Stimulated activated CD8-positive, alpha-beta memory T cell treated with anti-CD3 and anti-CD28 coated beads, Interleukin-7, amount 100 ng/mL, for 4 hours (primary cell): ENCODE data around the gene ATP10B.
"Not testable (repeated sequence)": the region's sequence is repeated elsewhere in the genome, so short reads cannot be mapped to it uniquely, and the experiment has no call there.

Experiments used
- DNase-seq, 2 donors: peaks; one replicate each; pipeline ENCODE4 v3.0.0-alpha.2; 2020; ENCODE audit warnings: low read depth in 2 of 2

Gene ATP10B

DNA sequence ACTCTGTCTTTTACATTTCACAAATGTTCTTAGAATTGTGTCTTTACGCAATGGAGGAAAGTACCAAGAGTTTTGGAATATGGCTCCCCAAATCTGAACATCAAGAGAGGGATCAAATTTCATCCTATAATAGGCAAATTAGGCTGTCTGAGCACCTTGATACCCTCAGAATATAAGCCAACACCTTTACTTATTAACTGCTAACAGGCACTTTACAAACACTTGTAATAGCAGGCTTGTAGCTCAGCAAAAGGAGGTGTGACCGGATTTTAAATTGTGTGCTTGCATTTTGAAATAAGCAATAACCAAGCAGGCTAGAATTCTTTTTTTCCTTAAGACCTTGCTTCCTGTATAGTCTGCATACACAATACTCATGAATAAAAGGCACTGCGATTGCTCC, 92.0 kb downstream of the ATP10B start:
- no peak for DNase-seq

GRCh38 chr5:160757194-160757593, 94.8 kb downstream of the ATP10B start:
- DNase-seq, result no peak

- DNase-seq, result no peak
Observed at GRCh38 chr5:160750938-160751657, 100.9 kb downstream of the ATP10B start.

DNA sequence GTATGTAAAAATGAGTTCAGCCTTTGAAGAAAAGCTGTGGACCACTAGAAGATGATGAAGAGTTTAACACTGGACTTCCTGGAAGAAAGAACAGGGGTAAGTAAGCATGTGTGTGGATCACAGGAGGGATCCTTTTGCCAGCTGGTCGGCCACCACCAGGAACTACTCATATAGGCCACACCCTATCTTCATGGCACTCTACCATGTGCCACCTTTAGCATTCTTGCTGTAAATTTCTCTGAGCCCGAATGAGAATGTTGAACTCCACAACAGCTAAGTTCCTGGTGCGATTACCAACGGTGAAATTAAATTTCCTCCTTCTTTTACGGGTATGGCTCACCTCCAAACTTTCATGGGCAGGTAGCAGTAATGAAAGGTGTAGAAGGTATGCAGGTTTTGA, 102.3 kb downstream of the ATP10B start:
- DNase-seq, result no peak

- DNase-seq, result no peak
Observed at GRCh38 chr5:160749026-160749425, 103.0 kb downstream of the ATP10B start.

DNA sequence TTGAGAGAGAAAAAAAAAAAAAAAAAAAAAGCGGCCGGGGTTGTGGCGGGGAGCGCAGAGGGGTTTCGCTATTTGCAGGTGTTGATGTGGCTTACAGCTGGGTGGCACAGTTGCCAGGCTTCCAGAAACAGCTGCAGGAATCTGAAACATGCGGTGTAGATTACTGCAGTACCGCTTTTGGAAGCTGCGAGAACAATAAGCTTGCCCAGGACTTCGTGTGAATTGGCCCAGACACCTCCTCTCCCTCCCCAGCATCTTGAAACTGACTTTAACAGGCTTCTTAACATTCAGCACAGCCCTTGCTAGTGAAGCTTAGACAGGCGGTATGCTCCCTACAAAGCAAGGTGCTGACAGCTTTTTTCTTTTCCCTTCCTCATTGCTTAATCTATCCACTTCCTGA, 104.0 kb downstream of the ATP10B start:
- no peak for DNase-seq

DNA sequence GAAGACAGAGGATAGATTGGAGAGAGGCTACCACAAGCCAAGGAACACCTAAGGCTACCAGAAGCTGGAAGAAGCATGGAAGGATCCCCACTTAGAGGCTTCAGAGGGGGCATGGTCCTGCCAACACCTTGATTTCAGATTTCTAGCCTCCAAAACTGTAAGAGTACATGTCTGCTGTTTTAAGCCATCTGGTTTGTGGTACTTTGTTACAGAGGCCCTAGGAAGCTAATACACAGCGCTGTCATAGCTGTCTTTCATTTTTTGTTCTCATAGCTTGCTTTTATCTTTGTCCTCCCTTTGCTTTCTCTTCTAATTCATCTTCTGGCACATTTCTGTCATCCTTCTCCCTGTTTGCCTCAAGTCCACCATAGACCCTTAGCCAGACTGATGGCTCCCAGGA, 104.5 kb downstream of the ATP10B start:
- no peak for DNase-seq

GRCh38 chr5:160744268-160745101, 107.5 kb downstream of the ATP10B start:
- no peak for DNase-seq

DNA sequence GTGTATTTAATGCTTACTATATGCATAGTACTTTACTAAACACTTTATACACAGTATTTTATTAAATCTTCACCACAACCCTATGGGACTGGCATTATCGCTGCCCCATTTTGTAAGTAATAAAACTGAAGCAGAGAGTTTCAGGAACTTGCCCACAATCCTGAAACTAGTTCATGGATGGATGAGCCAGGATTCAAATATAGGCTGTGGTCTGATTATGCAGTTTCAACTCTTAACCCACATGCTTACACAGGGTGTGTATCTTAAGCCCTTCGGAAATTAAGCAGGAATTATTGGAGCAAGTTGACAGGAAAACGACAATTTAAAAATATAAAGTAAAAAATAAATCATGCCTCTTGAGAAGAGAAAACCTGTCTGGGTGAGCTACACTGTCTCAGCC, 109.0 kb downstream of the ATP10B start:
- DNase-seq, result no peak

- no peak for DNase-seq
Observed at GRCh38 chr5:160742446-160742845, 109.6 kb downstream of the ATP10B start.

DNA sequence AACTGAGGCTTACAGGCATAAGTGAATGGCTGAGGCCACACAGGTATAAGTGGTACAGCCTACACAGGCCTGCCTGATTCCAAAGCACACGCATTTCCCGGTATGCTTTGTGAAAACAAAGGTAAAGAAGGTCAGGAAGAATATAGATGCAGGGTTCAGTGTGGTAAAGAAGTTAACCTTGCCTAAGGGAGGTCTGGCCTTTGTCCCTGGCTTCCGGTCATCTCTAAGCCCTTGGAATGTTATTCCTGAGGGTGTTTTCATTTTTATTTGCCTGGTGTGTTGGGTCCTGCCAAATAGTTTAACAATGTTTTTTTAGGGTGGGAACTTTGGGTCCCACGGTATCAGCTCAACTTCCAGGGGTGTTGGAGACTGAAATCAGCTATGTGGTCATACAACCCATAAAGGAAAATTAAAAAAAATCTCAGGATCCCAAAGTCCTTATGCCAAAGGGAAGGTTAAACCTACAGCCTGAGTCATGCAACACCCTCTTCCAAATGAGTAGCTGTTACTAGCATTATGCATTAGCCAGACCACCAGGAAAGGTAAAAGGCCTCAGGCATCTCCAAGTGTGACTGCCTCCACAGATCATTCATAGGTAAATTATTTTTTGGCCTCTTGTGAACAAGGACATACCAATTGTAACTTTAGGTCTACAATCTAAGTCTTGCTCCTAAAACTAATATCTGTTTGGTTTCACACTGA, 124.6 kb downstream of the ATP10B start:
- DNase-seq, result no peak

GRCh38 chr5:160726721-160727120, 125.3 kb downstream of the ATP10B start:
- no peak for DNase-seq

DNA sequence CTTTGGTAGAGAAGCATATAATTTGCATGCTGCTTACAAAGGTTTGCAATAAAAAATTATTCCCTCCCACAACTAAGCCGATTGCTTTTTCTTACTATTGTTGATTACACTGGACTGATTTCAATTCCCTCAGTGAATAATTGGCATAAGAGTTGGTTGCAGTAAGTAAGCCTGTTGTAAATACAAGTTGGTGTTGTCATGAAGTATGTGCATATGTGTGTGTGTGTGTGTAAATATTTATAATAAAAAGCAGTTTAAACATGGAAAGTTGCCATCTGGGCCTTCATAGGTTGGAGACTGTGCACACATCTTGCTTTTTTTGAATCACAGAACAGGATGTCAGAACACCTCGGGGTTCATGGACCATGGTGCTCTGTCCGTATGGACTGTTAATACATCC, 131.2 kb downstream of the ATP10B start:
- DNase-seq, result no peak

DNA sequence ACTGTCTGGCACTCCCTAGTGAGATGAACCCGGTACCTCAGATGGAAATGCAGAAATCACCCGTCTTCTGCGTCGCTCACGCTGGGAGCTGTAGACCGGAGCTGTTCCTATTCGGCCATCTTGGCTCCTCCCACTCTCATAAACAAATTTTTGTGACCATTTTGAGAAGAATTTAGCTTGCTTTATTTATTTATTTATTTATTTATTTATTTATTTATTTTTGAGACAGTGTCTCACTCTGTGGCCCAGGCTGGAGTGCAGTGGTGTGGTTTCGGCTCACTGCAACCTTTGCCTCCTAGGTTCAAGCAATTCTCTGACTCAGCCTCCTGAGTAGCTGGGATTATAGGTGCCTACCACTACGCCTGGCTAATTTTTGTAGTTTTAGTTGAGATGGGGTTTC, 136.5 kb downstream of the ATP10B start:
- DNase-seq, result not testable (repeated sequence)

GRCh38 chr5:160703547-160704189, 148.3 kb downstream of the ATP10B start:
- DNase-seq, result no peak

- DNase-seq, result no peak
Observed at GRCh38 chr5:160702934-160703333, 149.1 kb downstream of the ATP10B start.

- DNase-seq, result no peak
Observed at GRCh38 chr5:160702311-160702803, 149.7 kb downstream of the ATP10B start.

GRCh38 chr5:160701403-160701802, 150.6 kb downstream of the ATP10B start:
- DNase-seq, result no peak

- DNase-seq, result no peak
Observed at GRCh38 chr5:160699301-160699700, 152.7 kb downstream of the ATP10B start.

DNA sequence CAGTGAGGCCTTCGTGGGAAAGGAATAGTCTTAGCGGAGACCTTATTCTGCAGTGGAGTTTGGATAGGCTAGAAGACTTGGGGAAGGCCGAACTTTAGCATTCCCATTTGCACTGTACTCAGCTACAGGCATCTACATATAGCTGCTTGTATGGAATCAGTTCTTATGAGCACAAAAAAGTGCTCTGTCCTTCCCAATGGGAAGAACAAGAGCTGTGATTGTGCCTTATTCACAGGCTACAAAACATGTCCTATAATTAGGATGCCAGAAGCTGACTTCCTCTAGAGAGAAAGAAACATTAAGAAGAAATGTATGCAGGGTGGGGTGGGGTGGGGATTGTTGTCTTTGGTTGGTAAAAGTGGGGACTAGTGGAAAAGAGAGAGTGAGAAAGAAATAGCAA, 154.7 kb downstream of the ATP10B start:
- no peak for DNase-seq

DNA sequence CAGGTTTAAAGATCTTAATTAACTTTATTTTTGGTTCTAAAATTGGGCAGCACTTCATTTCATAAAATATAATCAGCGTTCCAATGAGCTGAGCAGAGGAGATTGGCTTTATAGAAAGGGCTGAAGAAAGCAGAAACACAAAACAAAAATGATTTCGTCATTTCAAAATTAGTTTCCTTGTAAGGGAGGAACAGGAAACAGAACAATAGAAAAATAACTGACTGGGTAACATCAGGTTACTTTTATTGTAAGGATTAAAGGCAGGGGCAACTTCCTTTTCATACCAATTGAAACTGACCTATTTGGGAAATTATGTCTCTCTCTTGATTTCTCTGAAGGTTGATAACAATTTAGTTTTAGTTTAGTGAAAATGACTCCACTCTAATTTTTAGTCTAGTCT, 157.1 kb downstream of the ATP10B start:
- no peak for DNase-seq
